ENCODE measurements around the gene MSI2. TPM values are rescaled to one million over a fixed set of nuclear protein-coding genes. Genes with fewer than 3 reads are reported as not detected.

MSI2 gene
- total and polyA plus RNA-seq, 9 of the 15 experiments (the other 6 are each of a cell fraction or from before 2014, with no cell fraction given): 4.6 to 61.8 (median 42.4) TPM

- no peak overlapping the region for H2AFZ ChIP-seq (ENCODE audit: low read depth, low read length)
- no peak overlapping the region for H3K27ac ChIP-seq (ENCODE audit: extremely low read depth, low read depth, low read length)
- no peak for FAIRE-seq
- H3K36me3 ChIP-seq (ENCODE audit: control insufficient read depth, insufficient read depth, low read length): no peaks in the 10 kb centered on the region
- no peak for DNase-seq (ENCODE audit: extremely low read depth in 1 of 4, low spot score in 3 of 4)
- peaks cover 0 to 4% of the 10 kb centered on the region in 2 experiments; a peak in 2 of 5 replicates for H3K27me3 ChIP-seq (ENCODE audit: control insufficient read depth in 2 of 2, insufficient read depth in 2 of 2, low read length in 2 of 2)
- H3K4me2 ChIP-seq (ENCODE audit: insufficient read depth, low read length): no peak overlapping the region
- no peak for ATAC-seq
- WGBS (ENCODE audit: insufficient coverage, low coverage, missing lambda C conversion rate): 0% methylated on average over 3 of the region's 3 CpGs
- no TSS peak for BruUV-seq (replicated peaks)
- no peaks in the 10 kb centered on the region for H3K9me1 ChIP-seq (ENCODE audit: control insufficient read depth, insufficient read depth, low read length)
- no peaks in the 10 kb centered on the region for H4K20me1 ChIP-seq (replicated peaks; ENCODE audit: control insufficient read depth, insufficient read depth, low read length)
- in situ Hi-C loops (cut with MboI) (no loop called here), intact Hi-C loops (cut with micrococcal nuclease) (no loop called here)
- H3K4me1 ChIP-seq (replicated peaks in 1 of 2; ENCODE audit: control insufficient read depth in 2 of 2, insufficient read depth in 2 of 2, low read length in 2 of 2): no peaks in the 10 kb centered on the region; a peak in 1 of 5 replicates
- no peak overlapping the region for H3K4me3 ChIP-seq
- H3K9me3 ChIP-seq (replicated peaks; ENCODE audit: control insufficient read depth, insufficient read depth, low read depth, low read length): no peaks in the 10 kb centered on the region
- ChIA-PET POLR2A (no interaction called here), CTCF (ENCODE audit: low intra/inter-chr PET ratio) (interaction anchor here (0.5 kb wide), 1 partner anchor 210 kb away, joined by 3 read pairs; no protein-coding TSS in a partner anchor)
- H3K79me2 ChIP-seq (ENCODE audit: control insufficient read depth, insufficient read depth, low read length): no peaks in the 10 kb centered on the region
- no peak overlapping the region for H3K9ac ChIP-seq (ENCODE audit: insufficient read depth in 1 of 2, low read depth in 2 of 2, low read length in 2 of 2)
- TF ChIP-seq MXI1 (IDR thresholded peaks at IDR 0.05; ENCODE audit: low read depth, low read length) (no peak), RAD51 (IDR thresholded peaks at IDR 0.05; ENCODE audit: borderline replicate concordance, low read depth) (no peak), ARID3A (IDR thresholded peaks at IDR 0.05; ENCODE audit: borderline replicate concordance, low read depth, low read length) (no peak), HMGN3 (IDR thresholded peaks at IDR 0.05; ENCODE audit: borderline replicate concordance, extremely low read depth, insufficient read length, low read depth, low read length) (no peak), VEZF1 (CRISPR knock-in tag; IDR thresholded peaks at IDR 0.05) (no peak), HLTF (IDR thresholded peaks at IDR 0.05) (no peak), ZNF75A (CRISPR knock-in tag; IDR thresholded peaks at IDR 0.05) (no peak), FOXJ2 (tag; IDR thresholded peaks at IDR 0.05) (no peak), TBL1XR1 (IDR thresholded peaks at IDR 0.05; ENCODE audit: low read length in 2 of 2) (no peak), CBX5 (IDR thresholded peaks at IDR 0.05; ENCODE audit: borderline replicate concordance, low read depth) (no peak)
- TF ChIP-seq, protein P1, sequence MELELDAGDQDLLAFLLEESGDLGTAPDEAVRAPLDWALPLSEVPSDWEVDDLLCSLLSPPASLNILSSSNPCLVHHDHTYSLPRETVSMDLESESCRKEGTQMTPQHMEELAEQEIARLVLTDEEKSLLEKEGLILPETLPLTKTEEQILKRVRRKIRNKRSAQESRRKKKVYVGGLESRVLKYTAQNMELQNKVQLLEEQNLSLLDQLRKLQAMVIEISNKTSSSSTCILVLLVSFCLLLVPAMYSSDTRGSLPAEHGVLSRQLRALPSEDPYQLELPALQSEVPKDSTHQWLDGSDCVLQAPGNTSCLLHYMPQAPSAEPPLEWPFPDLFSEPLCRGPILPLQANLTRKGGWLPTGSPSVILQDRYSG (tag; conservative IDR thresholded peaks at IDR 0.05; ENCODE audit: low read depth): no peak
- TF ChIP-seq, protein P2, sequence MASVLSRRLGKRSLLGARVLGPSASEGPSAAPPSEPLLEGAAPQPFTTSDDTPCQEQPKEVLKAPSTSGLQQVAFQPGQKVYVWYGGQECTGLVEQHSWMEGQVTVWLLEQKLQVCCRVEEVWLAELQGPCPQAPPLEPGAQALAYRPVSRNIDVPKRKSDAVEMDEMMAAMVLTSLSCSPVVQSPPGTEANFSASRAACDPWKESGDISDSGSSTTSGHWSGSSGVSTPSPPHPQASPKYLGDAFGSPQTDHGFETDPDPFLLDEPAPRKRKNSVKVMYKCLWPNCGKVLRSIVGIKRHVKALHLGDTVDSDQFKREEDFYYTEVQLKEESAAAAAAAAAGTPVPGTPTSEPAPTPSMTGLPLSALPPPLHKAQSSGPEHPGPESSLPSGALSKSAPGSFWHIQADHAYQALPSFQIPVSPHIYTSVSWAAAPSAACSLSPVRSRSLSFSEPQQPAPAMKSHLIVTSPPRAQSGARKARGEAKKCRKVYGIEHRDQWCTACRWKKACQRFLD (CRISPR knock-in tag; IDR thresholded peaks at IDR 0.05): no peak
- TF ChIP-seq, protein P3, sequence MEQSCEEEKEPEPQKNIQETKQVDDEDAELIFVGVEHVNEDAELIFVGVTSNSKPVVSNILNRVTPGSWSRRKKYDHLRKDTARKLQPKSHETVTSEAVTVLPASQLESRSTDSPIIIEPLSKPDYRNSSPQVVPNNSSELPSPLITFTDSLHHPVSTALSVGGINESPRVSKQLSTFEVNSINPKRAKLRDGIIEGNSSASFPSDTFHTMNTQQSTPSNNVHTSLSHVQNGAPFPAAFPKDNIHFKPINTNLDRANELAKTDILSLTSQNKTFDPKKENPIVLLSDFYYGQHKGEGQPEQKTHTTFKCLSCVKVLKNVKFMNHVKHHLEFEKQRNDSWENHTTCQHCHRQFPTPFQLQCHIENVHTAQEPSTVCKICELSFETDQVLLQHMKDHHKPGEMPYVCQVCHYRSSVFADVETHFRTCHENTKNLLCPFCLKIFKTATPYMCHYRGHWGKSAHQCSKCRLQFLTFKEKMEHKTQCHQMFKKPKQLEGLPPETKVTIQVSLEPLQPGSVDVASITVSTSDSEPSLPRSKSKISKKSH (CRISPR knock-in tag; IDR thresholded peaks at IDR 0.05): no peak
Measured at GRCh38 chr17:57210972-57211411, 45.3 kb upstream of the MSI2 start.

Data from K562 (cell line).